Omental fat pad (tissue), 4 donors: ENCODE data around the gene RPS3. TPM values are rescaled to one million over a fixed set of nuclear protein-coding genes. Genes with fewer than 3 reads are reported as not detected.

Experiments
- ATAC-seq: fragments of 150-250 bp; one replicate; pipeline ENCODE4 v1.9.1; 2016; ENCODE audit warnings: mild to moderate bottlenecking, moderate library complexity; ENCODE audit not compliant: low FRiP score
- DNase-seq: peaks from one replicate; pipeline ENCODE4 v3.0.0-alpha.2; 2019; ENCODE audit warnings: low spot score
- small RNA-seq: library from RNA; depleted of rRNA; stranded (forward); fragments of <200 nt; gene quantifications from one replicate; pipeline ENCODE3, GENCODE V24; 2016
- total RNA-seq, 4 donors: library from RNA; depleted of rRNA; stranded (reverse); fragments of >200 nt; gene quantifications; one replicate each; pipeline ENCODE4 v1.1.0, GENCODE V29; 2016
- TF ChIP-seq, protein P1 (sequence below), 3 donors: fragments of 450-650 bp; IDR thresholded peaks; one replicate each; pipeline ENCODE4 v1.5.1; 2016 to 2017; ENCODE audit warnings: antibody characterized with exemption in 3 of 3, mild to moderate bottlenecking in 3 of 3, moderate library complexity in 2 of 3

RPS3 gene
- total RNA-seq, 4 donors from 2014 or later, result 876 to 1,394 (median 1,127) TPM

DNA sequence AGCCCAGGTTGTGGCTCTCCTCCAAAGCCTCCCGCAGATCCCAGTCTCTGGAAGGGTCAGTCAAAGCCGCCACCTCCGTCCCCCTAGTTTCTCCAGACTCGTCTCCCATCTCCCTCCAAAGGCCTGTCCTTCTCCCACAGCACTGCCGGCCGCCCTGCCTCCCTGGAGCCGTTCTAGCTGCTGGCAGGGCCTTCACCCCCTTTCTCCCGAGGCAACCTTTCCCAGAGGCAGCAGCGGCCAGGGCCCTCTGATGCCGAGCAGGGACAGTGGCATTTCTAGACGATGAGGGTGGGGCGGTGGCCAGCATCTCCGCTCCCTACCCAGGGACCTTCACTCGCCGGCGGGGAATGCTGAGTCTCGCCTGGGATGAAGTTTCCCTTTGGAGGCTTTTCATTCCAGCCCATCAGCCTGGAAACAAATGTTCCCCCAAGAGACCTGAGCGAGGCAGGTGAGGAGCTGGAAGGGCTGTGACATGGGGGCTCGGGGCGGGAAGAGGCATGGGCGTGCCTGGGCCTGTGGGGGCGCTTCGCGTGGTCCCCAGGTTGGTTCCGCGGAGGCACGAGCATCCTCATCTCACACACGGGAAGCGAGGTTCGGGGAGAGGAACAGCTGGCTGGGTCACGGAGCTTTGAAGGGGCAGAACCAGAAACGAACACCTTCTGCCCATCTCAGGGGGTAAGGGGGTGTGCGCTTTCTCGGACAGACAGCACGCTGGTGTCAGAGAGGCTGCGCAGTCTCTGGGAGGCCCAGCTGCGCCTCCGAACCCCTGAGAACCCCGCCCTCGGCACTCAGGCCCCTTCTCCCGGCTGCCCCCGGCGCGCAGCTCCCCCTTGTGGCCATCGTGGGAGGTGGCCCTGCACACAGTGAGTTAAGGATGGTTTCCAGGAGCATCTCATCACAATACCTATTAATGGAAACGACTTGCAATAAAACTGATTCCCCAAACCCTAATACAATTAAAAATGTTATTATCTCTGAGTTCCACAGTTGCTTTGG, 51.8 kb downstream of the RPS3 start:
- TF ChIP-seq, protein P1, sequence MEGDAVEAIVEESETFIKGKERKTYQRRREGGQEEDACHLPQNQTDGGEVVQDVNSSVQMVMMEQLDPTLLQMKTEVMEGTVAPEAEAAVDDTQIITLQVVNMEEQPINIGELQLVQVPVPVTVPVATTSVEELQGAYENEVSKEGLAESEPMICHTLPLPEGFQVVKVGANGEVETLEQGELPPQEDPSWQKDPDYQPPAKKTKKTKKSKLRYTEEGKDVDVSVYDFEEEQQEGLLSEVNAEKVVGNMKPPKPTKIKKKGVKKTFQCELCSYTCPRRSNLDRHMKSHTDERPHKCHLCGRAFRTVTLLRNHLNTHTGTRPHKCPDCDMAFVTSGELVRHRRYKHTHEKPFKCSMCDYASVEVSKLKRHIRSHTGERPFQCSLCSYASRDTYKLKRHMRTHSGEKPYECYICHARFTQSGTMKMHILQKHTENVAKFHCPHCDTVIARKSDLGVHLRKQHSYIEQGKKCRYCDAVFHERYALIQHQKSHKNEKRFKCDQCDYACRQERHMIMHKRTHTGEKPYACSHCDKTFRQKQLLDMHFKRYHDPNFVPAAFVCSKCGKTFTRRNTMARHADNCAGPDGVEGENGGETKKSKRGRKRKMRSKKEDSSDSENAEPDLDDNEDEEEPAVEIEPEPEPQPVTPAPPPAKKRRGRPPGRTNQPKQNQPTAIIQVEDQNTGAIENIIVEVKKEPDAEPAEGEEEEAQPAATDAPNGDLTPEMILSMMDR (IDR thresholded peaks at IDR 0.05), result no peak
- ATAC-seq (no peak), DNase-seq (no peak)

DNA sequence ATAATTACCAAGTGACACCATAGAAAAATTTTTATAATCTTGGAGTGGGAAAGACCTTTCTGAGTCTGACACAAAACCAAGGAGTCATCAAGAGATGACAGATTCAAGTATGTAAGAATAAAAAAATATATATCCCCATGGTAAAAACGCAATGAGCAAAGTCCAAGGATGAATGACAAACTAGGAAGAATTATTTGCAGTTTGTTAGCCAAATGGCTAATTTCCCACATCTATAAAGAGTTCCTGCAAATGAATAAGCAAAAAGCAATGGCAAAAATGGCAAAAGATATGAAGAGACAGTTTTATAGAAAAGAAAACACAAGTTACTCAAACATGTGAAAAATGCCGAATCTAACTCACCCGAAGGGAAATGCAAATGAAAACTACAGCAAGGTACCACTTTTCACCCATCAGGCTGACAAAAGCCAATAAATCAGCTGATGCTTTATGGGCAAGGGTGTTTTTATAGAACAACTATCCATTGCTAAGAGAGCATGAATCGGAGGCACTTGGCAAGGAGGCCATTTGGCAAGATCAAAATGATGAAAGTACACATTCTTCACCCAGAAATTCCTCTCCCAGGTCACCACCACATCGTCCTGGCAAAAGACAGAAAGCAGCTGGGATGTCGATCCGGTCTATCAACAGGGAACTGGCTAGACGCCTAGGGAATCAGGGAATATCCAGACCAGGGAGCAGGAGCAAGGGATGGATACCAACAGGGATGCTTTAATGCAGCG, 54.8 kb downstream of the RPS3 start:
- DNase-seq (no peak), ATAC-seq (peak; percentile 19)
- TF ChIP-seq, protein P1 (IDR thresholded peaks at IDR 0.05), result no peak

DNA sequence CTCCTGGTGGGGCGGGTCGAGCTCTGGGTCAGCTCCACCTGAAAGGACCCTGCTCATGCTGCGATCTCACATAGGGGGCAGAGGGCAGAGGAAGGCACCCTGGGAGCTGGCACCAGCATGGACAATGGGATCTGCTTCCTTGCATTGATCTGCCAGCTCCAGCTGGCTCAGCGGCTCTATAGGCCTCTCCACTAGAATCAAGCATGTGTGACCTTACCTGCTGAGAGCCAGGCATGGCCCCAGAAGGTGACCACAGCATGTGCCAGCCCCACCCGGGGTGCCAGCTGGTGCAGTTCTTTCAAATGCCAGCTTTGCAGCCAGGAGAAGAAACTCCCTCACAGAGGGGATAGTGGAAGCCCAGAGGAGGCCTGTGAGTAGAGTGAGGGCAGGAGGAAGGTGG, 55.7 kb downstream of the RPS3 start:
- DNase-seq (no peak), ATAC-seq (no peak)
- TF ChIP-seq, protein P1 (IDR thresholded peaks at IDR 0.05), result no peak

Small RNAs within 50 kb of the gene (small RNA-seq; reads per million reads assigned to genes)
- not detected for gene SNORD15A
- 81.7 reads per million, percentile 96 among the genes with 10 or more reads in this experiment for gene SNORD15B

Other genes starting within 250 kb of the RPS3 start
- gene SLCO2B1, start 248.4 kb upstream of the RPS3 start, total RNA-seq, result 100 to 1,000 TPM in 2 of 4 donors, 10 to 100 TPM in 2; 51.5 to 151 (median 106) TPM
- under 1 TPM in 2 of 4 donors, not detected in 2; 0.19 to 0.48 TPM for gene TPBGL, start 158.7 kb upstream of the RPS3 start, total RNA-seq
- 10 to 100 TPM; 34.7 to 75.0 (median 58.1) TPM for gene ARRB1, start 47.9 kb upstream of the RPS3 start, total RNA-seq
- gene KLHL35, start 33.7 kb downstream of the RPS3 start, total RNA-seq, result 1 to 10 TPM in 3 of 4 donors, not detected in 1; 1.3 to 2.4 (median 1.8) TPM
- gene GDPD5, start 126.4 kb downstream of the RPS3 start, total RNA-seq, result 10 to 100 TPM; 23.6 to 34.7 (median 31.7) TPM
- gene SERPINH1, start 162.7 kb downstream of the RPS3 start, total RNA-seq, result 100 to 1,000 TPM; 307 to 804 (median 482) TPM